H1 (cell line): ENCODE results near the gene MAGI1. TPM values are rescaled to one million over a fixed set of nuclear protein-coding genes. Genes with fewer than 3 reads are reported as not detected.
A peak's percentile ranks its signal among the peaks of the same experiment; 100 is the strongest.

Experiments used
- CTCF ChIA-PET: fragments of 300-600 bp; sonication (Branson Sonifier 250); formaldehyde crosslinking; loops from one replicate; lab custom pipeline; 2021; ENCODE audit not compliant: partially characterized antibody; lab: Charles Lee
- POLR2A ChIA-PET: fragments of 300-600 bp; sonication (Branson Sonifier 250); formaldehyde crosslinking; loops from one replicate; lab custom pipeline; 2021; ENCODE audit warnings: inconsistent platforms; ENCODE audit not compliant: partially characterized antibody; lab: Charles Lee
- DNase-seq, 2 experiments: peaks; one replicate each; pipeline versions ENCODE4 v3.0.0 to v3.0.0-alpha.2; 2010 to 2022; ENCODE audit warnings: low spot score in 2 of 2, low read depth in 1 of 2, mixed read lengths in 1 of 2
- FAIRE-seq: peaks from 2 replicates; lab custom pipeline; 2011; peaks lifted over from hg19 to GRCh38; lab: Jason Lieb, UNC
- H2AFZ ChIP-seq: 2 replicates; pipeline ENCODE4 v1.8.1; 2012; ENCODE audit warnings: low read length, inconsistent platforms
- H2AK5ac ChIP-seq: 2 replicates; pipeline ENCODE4 v1.6.1; 2013; ENCODE audit warnings: low read depth, low read length
- H2BK120ac ChIP-seq: replicated peaks from 2 replicates; pipeline ENCODE3; 2013; ENCODE audit warnings: low read depth, low read length, inconsistent platforms
- H2BK12ac ChIP-seq: 2 replicates; pipeline ENCODE4 v1.6.1; 2013; ENCODE audit warnings: low read depth, low read length
- H2BK15ac ChIP-seq: 2 replicates; pipeline ENCODE4 v1.6.1; 2013; ENCODE audit warnings: low read length
- H2BK20ac ChIP-seq: 2 replicates; pipeline ENCODE4 v1.6.1; 2013; ENCODE audit warnings: low read length
- H2BK5ac ChIP-seq: 2 replicates; pipeline ENCODE4 v1.6.1; 2013; ENCODE audit warnings: low read depth, low read length
- H3K14ac ChIP-seq: 2 replicates; pipeline ENCODE4 v1.6.1; 2013; ENCODE audit warnings: inconsistent platforms; ENCODE audit not compliant: insufficient read length
- H3K18ac ChIP-seq: 2 replicates; pipeline ENCODE4 v1.6.1; 2013; ENCODE audit warnings: low read length; ENCODE audit errors: extremely low read depth
- H3K23ac ChIP-seq: 2 replicates; pipeline ENCODE4 v1.6.1; 2013; ENCODE audit warnings: inconsistent platforms; ENCODE audit not compliant: insufficient read length
- H3K23me2 ChIP-seq: 2 replicates; pipeline ENCODE4 v1.6.1; 2013; ENCODE audit warnings: low read depth, low read length
- H3K27ac ChIP-seq: 2 replicates; pipeline ENCODE4 v1.6.1; 2011; ENCODE audit warnings: low read depth, low read length, inconsistent platforms
- H3K27me3 ChIP-seq, 4 experiments: replicated peaks in 1 of 4; 1 replicate in 1 of 4; 2 replicates in 3 of 4; pipeline versions ENCODE4 v1.6.1 to v1.8.1; 2011 to 2013; ENCODE audit warnings: low read length in 3 of 4, mild to moderate bottlenecking in 3 of 4, inconsistent platforms in 2 of 4, mixed read lengths in 2 of 4, moderate library complexity in 1 of 4; ENCODE audit not compliant: control insufficient read depth in 3 of 4, insufficient read depth in 3 of 4; ENCODE audit errors: extremely low read depth in 1 of 4
- H3K36me3 ChIP-seq, 4 experiments: 2 replicates each; pipeline versions ENCODE4 v1.6.1 to v1.8.1; 2011 to 2013; ENCODE audit warnings: mild to moderate bottlenecking in 4 of 4, low read length in 3 of 4, moderate library complexity in 2 of 4, control low read depth in 1 of 4, inconsistent platforms in 1 of 4; ENCODE audit not compliant: insufficient read depth in 4 of 4, control insufficient read depth in 2 of 4
- H3K4ac ChIP-seq: replicated peaks from 2 replicates; pipeline ENCODE3; 2013; ENCODE audit warnings: low read length, low read depth, mixed read lengths, inconsistent platforms; ENCODE audit not compliant: insufficient read length
- H3K4me1 ChIP-seq, 4 experiments: replicated peaks in 1 of 4; 1 replicate in 1 of 4; 2 replicates in 3 of 4; pipeline versions ENCODE4 v1.6.1 to v1.8.1; 2011 to 2013; ENCODE audit warnings: low read length in 3 of 4, inconsistent platforms in 2 of 4, mixed read lengths in 1 of 4; ENCODE audit not compliant: insufficient read depth in 4 of 4, control insufficient read depth in 3 of 4
- H3K4me2 ChIP-seq, 2 experiments: 2 replicates each; pipeline versions ENCODE4 v1.6.1 to v1.8.1; 2011 to 2013; ENCODE audit warnings: low read depth in 2 of 2, low read length in 2 of 2, control low read depth in 1 of 2, inconsistent platforms in 1 of 2, mild to moderate bottlenecking in 1 of 2; ENCODE audit not compliant: insufficient read depth in 1 of 2
- H3K4me3 ChIP-seq, 4 experiments: fragments of 200-600, 300-600 bp in 1 of 4; sonication (generic), shearing (Covaris generic), sonication (Bioruptor Twin) in 1 of 4; 2 replicates each; pipeline versions ENCODE4 v1.5.1 to v1.8.1; 2011 to 2016; ENCODE audit warnings: low read length in 4 of 4, low read depth in 3 of 4, control low read depth in 2 of 4, inconsistent platforms in 2 of 4, mild to moderate bottlenecking in 2 of 4, mixed read lengths in 1 of 4, moderate library complexity in 1 of 4; ENCODE audit not compliant: insufficient read depth in 2 of 4; ENCODE audit errors: extremely low read depth in 1 of 4
- H3K56ac ChIP-seq: replicated peaks from 2 replicates; pipeline ENCODE3; 2013; ENCODE audit warnings: low read depth, mild to moderate bottlenecking, mixed read lengths, low read length, inconsistent platforms; ENCODE audit not compliant: insufficient read length
- H3K79me1 ChIP-seq: 2 replicates; pipeline ENCODE4 v1.6.1; 2013; ENCODE audit warnings: low read depth, low read length, control low read depth
- H3K79me2 ChIP-seq, 2 experiments: 2 replicates each; pipeline versions ENCODE4 v1.6.1 to v1.8.1; 2012 to 2013; ENCODE audit warnings: low read length in 2 of 2, mild to moderate bottlenecking in 2 of 2, inconsistent platforms in 1 of 2; ENCODE audit not compliant: insufficient read depth in 2 of 2, control insufficient read depth in 1 of 2
- H3K9ac ChIP-seq, 4 experiments: replicated peaks in 1 of 4; 1 replicate in 1 of 4; 2 replicates in 3 of 4; pipeline versions ENCODE4 v1.6.1 to v1.8.1; 2011 to 2013; ENCODE audit warnings: low read depth in 3 of 4, low read length in 3 of 4, control low read depth in 2 of 4, mild to moderate bottlenecking in 2 of 4, moderate library complexity in 2 of 4, inconsistent platforms in 1 of 4; ENCODE audit errors: extremely low read depth in 1 of 4
- H3K9me3 ChIP-seq, 2 experiments: 2 replicates each; pipeline versions ENCODE4 v1.6.1 to v1.8.1; 2012 to 2013; ENCODE audit warnings: mild to moderate bottlenecking in 2 of 2, moderate library complexity in 2 of 2, control low read depth in 1 of 2, inconsistent platforms in 1 of 2, low read depth in 1 of 2, low read length in 1 of 2, mixed read lengths in 1 of 2; ENCODE audit not compliant: insufficient read depth in 2 of 2
- H4K20me1 ChIP-seq, 2 experiments: replicated peaks in 1 of 2; 2 replicates each; pipeline versions ENCODE3 to v1.8.1; 2011 to 2013; ENCODE audit warnings: inconsistent platforms in 2 of 2, low read length in 2 of 2, mild to moderate bottlenecking in 1 of 2; ENCODE audit not compliant: insufficient read depth in 2 of 2, control insufficient read depth in 1 of 2
- H4K5ac ChIP-seq: 2 replicates; pipeline ENCODE4 v1.6.1; 2013; ENCODE audit warnings: low read length, low read depth, mixed read lengths, inconsistent platforms; ENCODE audit not compliant: insufficient read length
- H4K8ac ChIP-seq: 2 replicates; pipeline ENCODE4 v1.8.0; 2013; ENCODE audit warnings: mild to moderate bottlenecking, moderate library complexity, low read length, inconsistent platforms; ENCODE audit not compliant: insufficient read depth; ENCODE audit errors: extremely low read depth
- H4K91ac ChIP-seq: replicated peaks from 2 replicates; pipeline ENCODE3; 2013; ENCODE audit warnings: low read length, mixed read lengths, inconsistent platforms; ENCODE audit not compliant: insufficient read length
- EGR1 ChIP-seq: IDR thresholded peaks from 2 replicates; pipeline ENCODE4 v1.6.1; 2011; ENCODE audit warnings: low read depth, low read length, borderline replicate concordance
- HDAC6 ChIP-seq: IDR thresholded peaks from one replicate; pipeline ENCODE4 v1.7.1; 2012; ENCODE audit warnings: low read depth, mild to moderate bottlenecking, inconsistent platforms, low read length, moderate library complexity
- KDM5A ChIP-seq: fragments of 200-600 bp; IDR thresholded peaks from 2 replicates; pipeline ENCODE4 v1.7.1; 2012; ENCODE audit warnings: mild to moderate bottlenecking, low read length, inconsistent platforms, mixed read lengths
- MAFK ChIP-seq: IDR thresholded peaks from 2 replicates; pipeline ENCODE4 v1.6.1; 2012; ENCODE audit warnings: low read depth, mild to moderate bottlenecking, improper control_type of control experiment, low read length
- MAX ChIP-seq: IDR thresholded peaks from 2 replicates; pipeline ENCODE4 v1.6.1; 2012; ENCODE audit warnings: inconsistent platforms
- POU5F1 ChIP-seq: IDR thresholded peaks from 2 replicates; pipeline ENCODE4 v1.6.1; 2011; ENCODE audit warnings: low read depth, mild to moderate bottlenecking, low read length, moderate library complexity
- RAD21 ChIP-seq, 2 experiments: IDR thresholded peaks in 1 of 2; conservative IDR thresholded peaks in 1 of 2; 2 replicates each; pipeline ENCODE4 v1.6.1; 2011; ENCODE audit warnings: low read depth in 2 of 2, low read length in 2 of 2, improper control_type of control experiment in 1 of 2, inconsistent platforms in 1 of 2, mild to moderate bottlenecking in 1 of 2, moderate library complexity in 1 of 2
- SP1 ChIP-seq: IDR thresholded peaks from 2 replicates; pipeline ENCODE4 v1.6.1; 2011; ENCODE audit warnings: low read depth, low read length
- WGBS, 2 experiments: shearing (Covaris generic) in 1 of 2; methylation state at CpG; one replicate each; pipeline versions ENCODE4 v1.1.6 to v1.1.7; 2013 to 2015; ENCODE audit warnings: low lambda C conversion rate in 2 of 2, mixed read lengths in 2 of 2, inconsistent platforms in 1 of 2, low coverage in 1 of 2, missing lambda C conversion rate in 1 of 2; ENCODE audit not compliant: insufficient replicate concordance in 2 of 2, insufficient coverage in 1 of 2, insufficient read length in 1 of 2; ENCODE audit errors: extremely low coverage in 1 of 2, missing lambda C conversion rate in 1 of 2; 5-methylcytosine and 5-hydroxymethylcytosine counted together
- polyA plus RNA-seq, 7 experiments: library from polyadenylated mRNA; depleted of rRNA in 3 of 7; stranded (reverse) in 5 of 7; unstranded in 2 of 7; fragments of >200 nt in 5 of 7; fragments of 200-250 nt in 2 of 7; gene quantifications; 1 replicate in 5 of 7; 2 replicates in 1 of 7; 4 replicates in 1 of 7; pipeline versions ENCODE4 v1.2.1 to v1.2.3, GENCODE V29; 2011 to 2013; ENCODE audit warnings: missing spikeins in 2 of 7, mixed read lengths in 2 of 7
- total RNA-seq: library from RNA; stranded (reverse); fragmentation: NEBNext Ultra II Directional; extraction: Animal tissue kit (Norgen Biotek cat#: 25700); gene quantifications from 2 replicates; pipeline ENCODE4 v1.2.1, GENCODE V29; 2021
- TF ChIP-seq, protein P1 (sequence below), 3 experiments: IDR thresholded peaks; 1 replicate in 2 of 3; 2 replicates in 1 of 3; pipeline versions ENCODE4 v1.5.1 to v1.6.1; 2011; ENCODE audit warnings: low read length in 3 of 3, mild to moderate bottlenecking in 3 of 3, inconsistent platforms in 2 of 3, low read depth in 1 of 3, moderate library complexity in 1 of 3; ENCODE audit not compliant: insufficient read depth in 1 of 3; ENCODE audit errors: control extremely low read depth in 1 of 3

The MAGI1 gene
- total and polyA plus RNA-seq, 2 of the 8 experiments (the other 6 are each of a cell fraction or from before 2014, with no cell fraction given) = 19.8 to 78.0 TPM

DNA sequence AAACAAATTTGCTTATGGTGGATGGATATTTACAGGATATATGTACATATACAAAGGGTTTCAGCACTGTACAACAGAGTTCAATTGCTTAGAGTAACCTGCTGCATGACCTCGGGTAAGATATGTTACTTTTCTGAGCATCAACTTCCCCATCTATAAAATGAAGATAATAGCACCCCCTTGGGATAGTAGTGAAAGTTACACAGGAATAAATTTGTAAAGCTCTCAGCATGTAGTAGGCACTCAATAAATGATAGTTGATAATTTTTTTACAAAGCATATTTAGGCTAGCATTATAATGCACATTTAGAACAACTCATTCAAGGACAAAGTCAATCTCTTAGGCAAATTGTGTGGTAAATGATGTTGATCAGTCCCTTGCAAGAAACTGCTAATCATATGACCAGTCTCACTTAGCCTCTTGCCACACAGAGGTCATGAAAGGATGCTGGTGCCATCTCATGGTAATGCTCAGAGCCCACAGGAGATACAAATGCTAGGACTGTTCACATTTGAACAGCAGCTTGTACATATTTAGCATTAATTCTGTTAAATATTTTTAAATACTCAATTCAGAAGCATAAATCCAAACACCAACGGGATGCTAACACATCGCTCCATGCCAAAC is 123.9 kb downstream of the MAGI1 start:
- POLR2A ChIA-PET = interaction anchor here (1.0 kb wide), 1 partner anchor 10 kb away, joined by 4 read pairs; no protein-coding TSS in a partner anchor

More for the DNA sequence above, 123.9 kb downstream of the MAGI1 start:
- Histone ChIP-seq H2BK20ac (no peak overlapping the region), H3K14ac (no peak overlapping the region), H4K5ac (no peak overlapping the region), H3K4ac (no peak overlapping the region), H4K20me1 (peaks cover 0 to 2% of the 10 kb centered on the region in 2 experiments), H3K4me1 (peaks cover 0 to 4% (median 0%) of the 10 kb centered on the region in 4 experiments; a peak in 1 of 7 replicates), H3K27me3 (no peaks in the 10 kb centered on the region), H3K79me1 (no peaks in the 10 kb centered on the region; the same call in 1 of the 2 replicates), H2BK5ac (no peak overlapping the region), H3K79me2 (peaks cover 0 to 56% of the 10 kb centered on the region in 2 experiments; a peak in 3 of 4 replicates), H2BK12ac (no peak overlapping the region), H3K9me3 (peaks cover 2 to 8% of the 10 kb centered on the region in 2 experiments; a peak in 2 of 4 replicates), H3K36me3 (no peaks in the 10 kb centered on the region), H3K27ac (no peak overlapping the region), H4K8ac (no peak overlapping the region), H2BK15ac (no peak overlapping the region), H3K56ac (no peak overlapping the region), H2AFZ (no peak overlapping the region), H2BK120ac (no peak overlapping the region), H3K4me3 (no peak overlapping the region), H3K18ac (no peak overlapping the region), H3K23ac (no peak overlapping the region), H4K91ac (no peak overlapping the region), H3K23me2 (no peaks in the 10 kb centered on the region; the same call in 1 of the 2 replicates), H3K4me2 (no peak overlapping the region), H2AK5ac (no peak overlapping the region), H3K9ac (no peak overlapping the region)
- FAIRE-seq (peak; percentile 39), DNase-seq (no peak)
- WGBS, 2 experiments = 88% methylated on average over 3 of the region's 3 CpGs; no CpG with 5 or more reads in 1 of the 2 experiments
- TF ChIP-seq, protein P1, sequence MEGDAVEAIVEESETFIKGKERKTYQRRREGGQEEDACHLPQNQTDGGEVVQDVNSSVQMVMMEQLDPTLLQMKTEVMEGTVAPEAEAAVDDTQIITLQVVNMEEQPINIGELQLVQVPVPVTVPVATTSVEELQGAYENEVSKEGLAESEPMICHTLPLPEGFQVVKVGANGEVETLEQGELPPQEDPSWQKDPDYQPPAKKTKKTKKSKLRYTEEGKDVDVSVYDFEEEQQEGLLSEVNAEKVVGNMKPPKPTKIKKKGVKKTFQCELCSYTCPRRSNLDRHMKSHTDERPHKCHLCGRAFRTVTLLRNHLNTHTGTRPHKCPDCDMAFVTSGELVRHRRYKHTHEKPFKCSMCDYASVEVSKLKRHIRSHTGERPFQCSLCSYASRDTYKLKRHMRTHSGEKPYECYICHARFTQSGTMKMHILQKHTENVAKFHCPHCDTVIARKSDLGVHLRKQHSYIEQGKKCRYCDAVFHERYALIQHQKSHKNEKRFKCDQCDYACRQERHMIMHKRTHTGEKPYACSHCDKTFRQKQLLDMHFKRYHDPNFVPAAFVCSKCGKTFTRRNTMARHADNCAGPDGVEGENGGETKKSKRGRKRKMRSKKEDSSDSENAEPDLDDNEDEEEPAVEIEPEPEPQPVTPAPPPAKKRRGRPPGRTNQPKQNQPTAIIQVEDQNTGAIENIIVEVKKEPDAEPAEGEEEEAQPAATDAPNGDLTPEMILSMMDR (IDR thresholded peaks at IDR 0.05; ENCODE audit: control extremely low read depth in 1 of 3, insufficient read depth in 1 of 3, low read depth in 1 of 3, low read length in 3 of 3) = peak in 2 of 3 experiments; percentile 1 to 18; a peak in 2 of 4 replicates
- TF ChIP-seq POU5F1 (no peak), SP1 (no peak), HDAC6 (no peak), MAFK (no peak; the same call in 1 of the 2 replicates), EGR1 (no peak), KDM5A (no peak), MAX (no peak), RAD21 (IDR thresholded peaks at IDR 0.05 in 1 of 2, conservative IDR thresholded peaks at IDR 0.05 in 1 of 2; ENCODE audit: low read depth in 2 of 2, low read length in 2 of 2) (peak; percentile 34 to 47)
- CTCF ChIA-PET = interaction anchor here (0.6 to 3.0 kb wide), 24 partner anchors 9 to 347 kb away, joined by 3 to 12 read pairs (median 5); no protein-coding TSS in a partner anchor
